ENCODE measurements around the gene DTX4.

DNA sequence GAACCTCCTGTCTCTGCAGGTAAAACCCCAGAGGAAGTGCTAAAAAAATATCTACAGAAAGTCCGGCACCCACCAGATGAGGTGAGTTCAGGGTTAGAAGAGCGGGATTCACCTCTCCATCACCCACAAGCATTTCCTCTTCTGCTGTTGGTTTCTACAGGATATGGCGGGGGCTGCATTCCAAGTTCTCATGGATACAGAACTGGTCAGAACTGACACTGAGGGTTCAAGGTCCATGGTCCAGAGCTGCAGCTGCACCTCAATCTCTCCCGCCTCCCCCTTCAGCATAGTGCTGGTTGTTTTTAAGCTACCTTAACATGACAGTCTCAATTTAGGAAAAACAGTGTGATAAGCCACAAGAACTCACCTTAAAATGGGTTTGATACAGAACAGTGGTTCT is 19.2 kb downstream of the DTX4 start:
- TF ChIP-seq POLR2AphosphoS5 (IDR thresholded peaks at IDR 0.05; ENCODE audit: borderline replicate concordance, low read depth, low read length) (no peak), EZH2 (IDR thresholded peaks at IDR 0.05) (no peak), FOXP2 (optimal IDR thresholded peaks at IDR 0.05; ENCODE audit: control extremely low read depth, extremely low read length, insufficient read depth) (no peak)
